GM18508 (cell line): ENCODE measurements around the gene C5orf15.
"Not testable (repeated sequence)": the region's sequence is repeated elsewhere in the genome, so short reads cannot be mapped to it uniquely, and the experiment has no call there.

Source experiments
- ATAC-seq: cut with Tn5 transposase; IDR thresholded peaks from one replicate; pipeline ENCODE4 v1.9.1; 2021; ENCODE audit warnings: moderate number of reproducible peaks; ENCODE audit not compliant: insufficient read depth, unreplicated experiment

C5orf15 gene

DNA sequence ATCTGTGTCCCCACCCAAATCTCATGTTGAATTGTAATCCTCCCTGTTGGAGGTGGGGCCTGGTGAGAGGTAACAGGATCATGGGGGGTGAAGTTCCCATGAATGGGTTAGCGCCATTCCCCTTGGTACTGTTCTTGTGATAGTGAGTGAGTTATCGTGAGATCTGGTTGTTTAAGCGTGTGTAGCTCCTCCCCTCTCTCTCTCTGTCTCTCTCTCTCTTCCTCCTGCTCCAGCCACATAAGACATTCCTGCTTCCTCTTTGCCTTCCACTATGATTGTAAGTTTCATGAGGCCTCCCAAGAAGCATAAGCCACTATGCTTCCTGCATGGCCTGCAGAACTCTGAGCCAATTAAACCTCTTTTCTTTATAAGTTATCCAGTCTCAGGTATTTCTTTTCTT, 28.8 kb downstream of the C5orf15 start:
- no peak for ATAC-seq

GRCh38 chr5:133938929-133939328, 29.5 kb downstream of the C5orf15 start:
- no peak for ATAC-seq

GRCh38 chr5:133938039-133938821, 30.2 kb downstream of the C5orf15 start:
- ATAC-seq: no peak

DNA sequence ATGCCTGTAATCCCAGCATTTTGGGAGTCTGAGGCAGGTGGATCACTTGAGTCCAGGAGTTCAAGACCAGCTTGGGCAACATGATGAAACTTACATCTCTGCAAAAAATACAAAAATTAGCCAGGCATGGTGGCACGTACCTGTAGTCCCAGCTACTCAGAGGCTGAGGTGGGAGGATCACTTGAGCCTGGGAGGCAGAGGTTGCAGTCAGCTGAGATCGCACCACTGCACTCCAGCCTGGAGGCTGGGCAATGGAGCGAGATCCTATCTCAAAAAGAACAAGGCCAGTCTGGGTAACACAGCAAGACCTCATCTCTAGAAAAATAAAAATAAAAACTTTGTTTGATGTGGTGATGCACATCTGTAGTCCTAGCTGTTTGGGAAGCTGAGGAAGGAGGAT, 30.8 kb downstream of the C5orf15 start:
- ATAC-seq: not testable (repeated sequence)

DNA sequence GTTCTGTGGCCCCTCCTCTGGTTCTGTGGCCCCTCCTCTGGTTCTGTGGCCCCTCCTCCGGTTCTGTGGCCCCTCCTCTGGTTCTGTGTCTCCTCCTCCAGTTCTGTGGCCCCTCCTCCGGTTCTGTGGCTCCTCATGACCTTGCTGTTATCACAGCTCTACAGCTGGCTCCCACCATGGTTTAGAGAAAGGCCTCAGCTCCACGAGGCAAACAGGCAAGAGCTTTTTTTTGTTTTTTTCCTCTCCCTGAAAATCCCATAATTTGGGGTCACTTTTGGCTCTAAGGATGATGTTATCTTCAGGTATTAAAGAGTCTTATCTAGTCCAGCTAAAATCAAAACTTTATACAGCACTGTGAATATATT, 31.8 kb downstream of the C5orf15 start:
- ATAC-seq: no peak

- ATAC-seq: not testable (repeated sequence)
Observed at GRCh38 chr5:133935991-133936650, 32.3 kb downstream of the C5orf15 start.

GRCh38 chr5:133935667-133935940, 32.8 kb downstream of the C5orf15 start:
- no peak for ATAC-seq

DNA sequence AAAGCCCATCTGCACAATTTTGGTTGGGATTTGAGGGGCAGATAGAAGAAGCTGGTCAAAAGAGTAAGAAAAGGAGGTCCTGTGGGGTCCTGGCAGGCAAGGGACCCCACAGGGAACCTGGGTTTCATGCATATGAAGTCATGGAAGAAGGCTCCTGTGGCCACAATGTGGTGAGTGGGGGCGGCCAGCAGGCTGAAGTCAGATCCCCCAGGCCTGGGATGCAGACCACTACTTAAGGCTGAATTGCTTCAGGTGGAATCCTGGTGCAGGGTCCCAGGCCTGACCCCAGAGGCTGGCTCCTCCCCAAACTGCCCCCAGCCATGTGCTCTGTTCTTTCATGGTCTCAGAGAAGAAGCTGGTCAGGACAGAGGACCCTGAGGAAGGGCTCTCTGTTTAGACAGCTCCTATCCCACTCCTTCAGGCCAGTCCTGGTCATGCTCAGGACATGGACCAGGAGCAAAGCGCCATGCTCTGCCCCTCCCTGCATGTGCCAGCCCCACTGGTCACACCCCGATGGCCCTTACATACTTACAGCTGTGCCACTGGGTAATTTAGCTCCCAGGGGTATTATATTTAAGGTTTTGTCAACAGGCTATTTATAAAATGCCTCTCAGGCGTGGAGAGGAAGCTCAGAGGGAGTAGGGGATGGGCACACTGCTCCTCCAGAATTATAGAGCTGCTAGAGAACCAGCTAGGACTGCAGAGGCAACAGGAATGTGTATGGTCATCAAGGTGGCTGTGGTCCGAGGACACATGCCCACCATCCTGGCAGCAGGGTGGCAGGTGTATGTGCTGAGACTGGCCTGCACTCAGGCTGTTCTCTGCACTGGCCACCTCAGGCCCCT, 33.4 kb downstream of the C5orf15 start:
- ATAC-seq: no peak

GRCh38 chr5:133934311-133934710, 34.1 kb downstream of the C5orf15 start:
- no peak for ATAC-seq

DNA sequence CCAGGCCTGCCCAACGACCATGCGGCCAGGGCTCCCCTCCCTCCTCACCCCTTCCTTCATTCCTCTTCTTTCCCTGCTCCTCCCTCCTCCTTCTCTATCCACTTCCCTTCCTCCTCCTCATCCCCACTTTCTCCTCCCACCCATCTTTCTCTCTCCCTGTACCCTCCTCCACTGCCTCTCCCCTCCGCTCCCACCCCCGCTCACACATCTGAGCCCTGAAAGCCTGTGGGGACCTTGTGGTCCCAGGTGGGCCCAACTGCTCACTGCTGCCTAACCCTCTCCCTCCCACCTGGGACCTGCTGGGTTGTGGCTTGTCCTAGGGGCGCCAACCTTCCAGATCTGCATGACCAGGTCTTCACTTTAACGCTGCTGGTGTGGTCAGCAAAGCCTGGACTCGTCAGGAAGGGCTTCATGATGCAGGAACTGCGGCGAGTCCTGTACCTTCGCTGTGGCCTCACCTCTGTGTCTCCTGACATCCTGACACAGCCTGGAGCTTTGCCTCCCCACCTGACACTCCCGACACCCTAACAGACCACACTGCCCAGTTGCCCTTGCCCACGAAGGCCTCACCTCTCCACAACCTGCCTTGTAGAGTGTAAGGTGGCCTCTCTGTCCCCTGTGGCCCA, 34.6 kb downstream of the C5orf15 start:
- ATAC-seq: no peak

- ATAC-seq: no peak
Observed at GRCh38 chr5:133933169-133933509, 35.3 kb downstream of the C5orf15 start.

GRCh38 chr5:133932441-133933168, 35.8 kb downstream of the C5orf15 start:
- no peak for ATAC-seq

GRCh38 chr5:133931546-133931945, 36.9 kb downstream of the C5orf15 start:
- no peak for ATAC-seq

DNA sequence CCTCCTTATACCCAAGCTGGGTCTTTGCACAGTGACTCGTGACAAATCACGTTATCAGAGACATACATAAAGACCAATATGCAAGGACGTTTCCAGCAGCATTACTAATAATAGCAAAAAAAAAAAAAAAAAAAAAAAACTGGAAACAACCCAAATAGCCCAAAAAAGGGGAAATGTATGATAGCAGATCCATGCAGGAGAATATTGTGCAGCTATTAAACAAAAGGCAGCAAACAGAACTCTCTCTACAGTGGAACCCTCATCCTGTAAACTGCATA, 37.7 kb downstream of the C5orf15 start:
- no peak for ATAC-seq

- ATAC-seq: no peak
Observed at GRCh38 chr5:133930061-133930812, 38.2 kb downstream of the C5orf15 start.

GRCh38 chr5:133928587-133929393, 39.6 kb downstream of the C5orf15 start:
- no peak for ATAC-seq

DNA sequence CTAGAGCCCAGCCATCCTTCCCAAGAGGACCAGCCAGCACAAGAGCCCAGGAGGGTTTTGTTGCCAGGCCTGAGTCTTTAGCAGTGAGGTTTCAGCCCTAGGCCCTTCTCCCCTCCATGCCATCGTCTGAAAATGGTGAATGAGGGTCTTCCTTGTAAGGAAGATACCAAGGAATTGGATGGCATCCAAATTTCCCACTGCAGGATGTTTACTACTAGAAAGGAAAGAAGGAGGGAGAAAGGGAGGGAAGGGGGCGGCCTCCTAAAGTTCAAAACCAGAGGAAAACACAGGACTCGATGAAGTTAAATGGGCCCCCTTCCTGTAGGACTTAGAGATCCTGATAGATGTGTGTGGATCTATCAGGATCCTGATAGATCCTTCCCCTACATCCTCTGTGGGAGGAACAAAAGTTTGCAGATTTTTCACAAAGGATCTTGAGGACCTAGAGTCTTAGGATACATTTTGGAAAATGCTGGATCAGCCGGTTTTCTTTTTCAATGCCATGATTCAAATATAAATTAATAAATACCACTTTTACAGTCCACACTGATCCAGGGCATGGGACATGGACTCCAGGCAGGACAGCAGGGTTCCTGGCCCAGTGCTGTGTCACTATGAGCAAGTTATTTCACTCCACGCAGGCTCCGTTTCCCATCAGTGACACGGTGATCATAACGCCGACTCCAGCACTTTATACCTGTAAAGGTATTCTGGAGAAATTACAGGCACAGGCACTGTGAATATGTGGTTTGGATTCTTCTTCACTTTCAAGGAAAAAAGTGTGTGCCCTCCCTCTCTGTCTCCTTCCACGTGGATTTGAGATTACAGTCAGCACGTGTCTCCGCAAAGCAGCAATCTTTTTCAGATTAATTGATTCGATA, 40.9 kb downstream of the C5orf15 start:
- no peak for ATAC-seq
